Fibroblast of skin of right biceps (primary cell): Measurements from ENCODE around the gene HPGDS.
"Not testable (repeated sequence)": the region's sequence is repeated elsewhere in the genome, so short reads cannot be mapped to it uniquely, and the experiment has no call there.

ENCODE experiments used
- DNase-seq: peaks from one replicate; pipeline ENCODE4 v3.0.0-alpha.2; 2013

The HPGDS gene

GRCh38 chr4:94342694-94343093 is at the start of gene HPGDS:
Gene HPGDS (minus strand): TSS chr4:94342836. CDS start chr4:94334629, 8,207 bp downstream.
- no peak for DNase-seq

GRCh38 chr4:94390804-94391410 is 48.3 kb upstream of the HPGDS start:
- DNase-seq, result no peak

- no peak for DNase-seq
These were observed 47.1 kb upstream of the HPGDS start for GRCh38 chr4:94389595-94390267.

GRCh38 chr4:94387965-94388364 is 45.3 kb upstream of the HPGDS start:
- not testable (repeated sequence) for DNase-seq

GRCh38 chr4:94385452-94385851 is 42.8 kb upstream of the HPGDS start:
- not testable (repeated sequence) for DNase-seq

GRCh38 chr4:94382891-94383290 is 40.3 kb upstream of the HPGDS start:
- not testable (repeated sequence) for DNase-seq

GRCh38 chr4:94378047-94378446 is 35.4 kb upstream of the HPGDS start:
- DNase-seq, result no peak

GRCh38 chr4:94377294-94377693 is 34.7 kb upstream of the HPGDS start:
- DNase-seq, result no peak

GRCh38 chr4:94375364-94375763 is 32.7 kb upstream of the HPGDS start:
- DNase-seq, result no peak

GRCh38 chr4:94373752-94374151 is 31.1 kb upstream of the HPGDS start:
- no peak for DNase-seq

- DNase-seq, result no peak
These were observed 30.4 kb upstream of the HPGDS start for GRCh38 chr4:94372991-94373390.

- DNase-seq, result no peak
These were observed 29.8 kb upstream of the HPGDS start for GRCh38 chr4:94372228-94372978.

- DNase-seq, result no peak
These were observed 28.7 kb upstream of the HPGDS start for GRCh38 chr4:94371290-94371689.

GRCh38 chr4:94370533-94371254 is 28.1 kb upstream of the HPGDS start:
- DNase-seq, result no peak

- DNase-seq, result no peak
These were observed 26.4 kb upstream of the HPGDS start for GRCh38 chr4:94369046-94369445.

- no peak for DNase-seq
These were observed 25.8 kb upstream of the HPGDS start for GRCh38 chr4:94368459-94368858.

GRCh38 chr4:94365304-94365703 is 22.7 kb upstream of the HPGDS start:
- peak; percentile 41 for DNase-seq

GRCh38 chr4:94364527-94364926 is 21.9 kb upstream of the HPGDS start:
- DNase-seq, result no peak

GRCh38 chr4:94363136-94363655 is 20.6 kb upstream of the HPGDS start:
- DNase-seq, result peak; percentile 30

GRCh38 chr4:94359838-94360237 is 17.2 kb upstream of the HPGDS start:
- DNase-seq, result no peak

GRCh38 chr4:94359221-94359620 is 16.6 kb upstream of the HPGDS start:
- no peak for DNase-seq

- DNase-seq, result no peak
These were observed 15.5 kb upstream of the HPGDS start for GRCh38 chr4:94358101-94358500.

GRCh38 chr4:94357624-94358023 is 15.0 kb upstream of the HPGDS start:
- DNase-seq, result peak; percentile 19
